Stimulated activated CD8-positive, alpha-beta memory T cell treated with anti-CD3 and anti-CD28 coated beads, Interleukin-4, amount 100 ng/mL, for 1 hour (primary cell): ENCODE measurements around the gene KIF21A.

Experiments used
- DNase-seq, 2 donors: peaks; one replicate each; pipeline ENCODE4 v3.0.0-alpha.2; 2020; ENCODE audit warnings: low read depth in 2 of 2, low spot score in 1 of 2

The KIF21A gene

GRCh38 chr12:39431797-39432196 lies 11.1 kb downstream of the KIF21A start:
- no peak for DNase-seq

DNA sequence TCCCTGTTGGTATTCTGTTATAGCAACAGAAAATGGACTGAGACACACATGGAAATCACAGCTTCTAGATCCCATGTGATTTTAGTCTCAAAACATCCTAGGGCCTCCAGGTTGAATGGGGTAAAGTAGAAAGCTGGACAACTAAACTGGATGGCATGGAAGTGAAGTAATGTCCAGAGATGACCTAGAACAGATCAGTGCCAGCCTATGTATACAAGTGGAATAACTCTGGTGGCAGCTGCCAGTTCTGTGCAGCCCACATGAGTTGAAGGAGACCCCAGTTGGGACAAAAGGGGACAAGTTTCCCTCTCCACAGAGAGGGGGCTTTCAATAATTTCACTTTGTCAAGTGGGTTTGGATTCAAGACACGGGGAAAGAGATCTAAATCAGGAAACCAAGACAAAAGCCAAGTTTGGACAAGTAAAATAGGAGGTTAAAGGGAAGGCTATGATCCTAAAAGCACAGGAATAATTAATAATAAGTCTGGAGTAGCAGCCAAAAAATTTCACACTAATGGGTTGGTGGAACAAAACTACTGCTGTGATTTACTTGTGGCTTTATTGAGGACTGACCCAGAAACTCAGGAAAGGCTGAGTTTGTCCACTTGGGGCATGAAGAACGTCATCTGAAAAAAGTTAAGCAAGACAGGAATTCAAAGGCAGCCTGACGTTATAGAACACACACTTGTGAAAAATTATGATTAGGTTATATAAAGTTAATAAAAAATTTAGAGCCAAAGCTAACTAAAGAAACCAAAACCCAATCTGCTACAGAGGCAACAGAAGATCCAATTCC lies 11.7 kb downstream of the KIF21A start:
- DNase-seq: no peak

- DNase-seq: no peak
Measured at GRCh38 chr12:39429809-39430208, 13.1 kb downstream of the KIF21A start.

GRCh38 chr12:39427360-39427808 lies 15.5 kb downstream of the KIF21A start:
- no peak for DNase-seq

- DNase-seq: no peak
Measured at GRCh38 chr12:39426636-39427240, 16.2 kb downstream of the KIF21A start.

- DNase-seq: no peak
Measured at GRCh38 chr12:39420043-39420442, 22.9 kb downstream of the KIF21A start.

DNA sequence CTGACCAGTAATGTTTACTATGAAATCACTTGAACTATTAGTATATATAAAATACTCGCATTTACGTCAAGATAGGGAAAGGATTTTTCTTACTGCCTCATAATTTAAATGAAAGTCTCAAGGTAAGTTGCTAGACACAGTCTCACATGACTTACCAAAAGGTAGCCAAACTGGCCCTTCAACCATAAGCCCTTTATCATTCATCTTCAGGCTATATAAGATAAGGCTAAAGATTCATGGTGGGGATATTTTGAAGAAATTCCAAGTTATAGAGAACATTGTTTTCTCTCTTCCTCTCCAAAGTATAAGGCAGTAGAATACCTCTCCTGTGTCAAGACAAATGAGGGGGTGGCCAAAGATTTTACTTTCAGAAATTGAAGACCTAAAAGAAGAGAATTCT lies 23.4 kb downstream of the KIF21A start:
- no peak for DNase-seq

GRCh38 chr12:39417916-39418315 lies 25.0 kb downstream of the KIF21A start:
- no peak for DNase-seq

GRCh38 chr12:39413836-39414771 lies 28.8 kb downstream of the KIF21A start:
- no peak for DNase-seq

DNA sequence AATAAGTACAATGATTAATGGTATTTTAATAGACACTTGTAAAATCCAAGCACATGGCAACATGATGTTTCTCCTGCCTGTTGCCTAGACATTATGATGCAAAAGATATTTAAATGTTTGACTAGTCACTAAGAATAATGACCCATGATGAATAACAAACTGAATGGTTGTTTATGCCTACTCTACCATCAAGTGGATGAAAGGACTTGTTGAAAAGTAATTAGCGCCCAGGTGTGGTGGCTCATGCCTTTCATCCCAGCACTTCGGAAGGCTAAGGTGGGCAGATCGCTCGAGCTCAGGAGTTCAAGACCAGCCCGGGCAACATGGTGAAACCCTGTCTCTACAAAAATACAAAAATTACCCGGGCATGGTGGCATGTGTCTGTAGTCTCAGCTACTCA lies 30.7 kb downstream of the KIF21A start:
- no peak for DNase-seq

DNA sequence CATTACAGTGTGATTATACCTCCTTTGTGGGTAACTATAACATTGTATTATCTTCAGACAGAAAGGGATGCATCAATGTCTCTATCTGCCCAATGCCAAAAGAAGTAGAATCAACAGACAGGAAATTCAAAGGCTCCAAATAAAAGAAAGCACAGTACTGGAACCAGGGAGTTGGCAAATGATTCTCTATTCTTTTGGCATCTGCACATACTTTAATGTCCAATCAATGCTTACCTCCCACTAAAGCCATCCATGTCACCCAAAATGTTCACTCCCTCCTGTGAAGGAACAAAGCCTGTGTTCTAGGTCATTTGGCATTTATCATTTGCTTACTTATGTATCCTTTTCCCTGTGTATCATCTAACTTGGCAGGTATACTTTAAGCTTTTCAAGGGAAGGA lies 36.7 kb downstream of the KIF21A start:
- no peak for DNase-seq

GRCh38 chr12:39405580-39405979 lies 37.3 kb downstream of the KIF21A start:
- DNase-seq: no peak

DNA sequence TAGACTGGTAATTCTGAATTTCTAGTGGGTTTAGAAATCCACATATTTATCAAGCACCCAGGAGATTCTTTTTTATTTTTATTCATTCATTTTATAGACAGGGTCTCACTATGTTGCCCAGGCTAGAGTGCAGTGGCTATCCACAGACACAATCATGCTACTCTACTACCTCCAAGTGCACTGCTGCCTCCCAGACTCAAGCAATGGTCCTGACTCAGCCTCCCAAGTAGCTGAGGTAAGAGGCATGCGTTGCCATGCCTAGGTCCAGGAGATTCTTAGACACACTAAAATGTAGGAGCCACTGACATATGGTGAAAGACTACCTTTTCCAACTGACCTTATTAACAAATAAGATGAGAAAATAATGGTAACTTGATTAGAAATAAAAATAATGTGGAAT lies 38.9 kb downstream of the KIF21A start:
- no peak for DNase-seq

DNA sequence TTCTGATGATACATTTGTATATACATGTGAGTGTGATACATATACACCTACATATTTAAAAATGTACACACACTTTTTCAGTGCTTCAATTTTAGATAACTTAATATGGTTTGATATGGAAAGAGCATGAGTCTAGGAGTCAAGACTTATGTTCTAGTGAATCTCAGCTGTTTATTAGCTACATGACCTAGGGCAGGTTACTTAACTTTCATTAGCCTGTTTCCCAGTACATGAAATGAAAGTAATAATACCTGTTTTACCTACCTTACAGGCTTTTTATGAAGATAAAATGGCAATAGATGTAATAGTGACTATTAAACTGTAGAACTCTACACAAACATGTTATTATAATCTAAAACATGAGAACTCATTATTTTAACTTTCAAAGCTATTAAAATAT lies 39.5 kb downstream of the KIF21A start:
- no peak for DNase-seq

- no peak for DNase-seq
Measured at GRCh38 chr12:39402922-39403321, 40.0 kb downstream of the KIF21A start.

DNA sequence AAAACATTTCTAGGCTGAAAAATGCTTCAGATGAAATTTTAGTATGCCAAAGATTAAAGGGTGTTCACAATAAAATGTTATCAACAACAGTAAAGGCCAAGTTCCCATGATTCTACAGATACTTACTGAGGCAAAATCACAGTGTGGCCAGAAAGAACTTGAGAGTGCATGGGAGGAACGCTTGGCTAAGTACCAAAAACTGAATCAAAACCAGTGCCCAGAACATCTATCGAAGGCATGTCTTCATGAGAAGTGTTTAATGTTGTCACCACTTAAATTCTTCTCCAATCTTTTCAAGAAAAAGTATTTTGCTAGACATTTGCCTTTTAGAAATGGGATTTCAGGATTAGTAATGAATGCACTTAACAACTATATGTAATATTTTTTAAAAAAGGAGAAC lies 41.5 kb downstream of the KIF21A start:
- DNase-seq: no peak

GRCh38 chr12:39395866-39396265 lies 47.1 kb downstream of the KIF21A start:
- no peak for DNase-seq

- DNase-seq: no peak
Measured at GRCh38 chr12:39393890-39394289, 49.0 kb downstream of the KIF21A start.

- DNase-seq: no peak
Measured at GRCh38 chr12:39393179-39393578, 49.7 kb downstream of the KIF21A start.

DNA sequence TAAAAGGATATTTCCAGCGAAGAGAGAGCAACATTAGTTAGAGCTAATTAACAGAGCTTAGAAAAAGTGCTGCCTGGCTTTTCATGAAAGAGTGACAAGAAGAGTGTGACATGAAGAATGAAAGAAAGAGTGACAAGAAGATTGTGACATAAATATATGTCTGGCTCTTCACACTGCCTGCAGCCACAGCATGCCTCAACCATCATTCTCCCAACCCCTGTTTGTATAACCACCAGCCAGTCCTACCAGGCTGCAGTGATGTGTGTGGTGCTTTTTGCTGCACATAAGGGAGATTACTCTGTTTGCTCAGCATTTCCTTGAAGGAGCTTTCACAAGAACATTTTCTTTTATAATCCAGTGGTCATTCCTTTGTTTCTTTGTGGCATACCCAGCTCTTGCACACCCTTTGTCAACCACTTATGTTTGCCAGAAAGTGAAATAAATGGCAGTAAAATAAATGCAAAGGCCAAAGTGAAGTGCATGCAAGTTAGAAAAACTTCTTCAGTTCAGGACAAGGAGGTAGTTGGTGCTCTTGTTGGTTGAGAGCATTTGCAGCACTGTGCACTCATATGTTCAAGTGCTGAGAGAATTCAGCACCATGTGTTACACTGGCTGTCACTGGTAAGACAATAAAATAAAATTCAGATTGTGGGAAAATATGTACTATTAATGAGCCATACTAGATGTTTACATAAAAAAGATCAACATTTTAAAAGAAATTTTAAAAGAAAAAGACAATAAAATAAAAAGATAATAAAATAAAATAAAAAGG lies 50.6 kb downstream of the KIF21A start:
- DNase-seq: no peak

GRCh38 chr12:39390752-39391151 lies 52.2 kb downstream of the KIF21A start:
- no peak for DNase-seq
